Astrocyte (in vitro differentiated cells and primary cell): ENCODE data around the gene TTPAL.

ENCODE experiments used
- EZH2 ChIP-seq: IDR thresholded peaks from 2 replicates; pipeline ENCODE4 v1.6.1; 2012; ENCODE audit warnings: mild to moderate bottlenecking, low read length, inconsistent platforms; ENCODE audit not compliant: insufficient read depth
- TF ChIP-seq, protein P1 (sequence below): IDR thresholded peaks from 2 replicates; pipeline ENCODE4 v1.5.1; 2011; ENCODE audit warnings: low read depth, mild to moderate bottlenecking, inconsistent platforms, low read length, moderate library complexity; ENCODE audit not compliant: insufficient read depth

DNA sequence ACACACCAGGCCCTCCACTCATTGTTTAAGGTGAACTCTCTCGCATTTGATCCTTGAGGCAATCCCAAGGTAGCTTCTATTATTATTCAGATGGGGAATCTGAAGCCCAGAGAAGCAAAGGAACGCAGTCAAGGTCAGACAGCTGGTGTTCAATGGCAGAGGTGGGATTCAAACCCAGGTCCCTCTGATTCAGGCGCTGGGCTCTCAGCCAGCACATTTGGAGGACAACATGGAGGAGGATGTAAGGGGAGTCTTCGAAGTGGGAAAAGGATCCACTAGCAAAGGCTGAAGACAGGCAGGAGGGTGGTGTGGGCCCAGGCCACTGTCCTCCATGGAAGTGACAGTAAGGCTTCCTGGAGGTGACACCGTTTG, 13.9 kb upstream of the TTPAL start:
- TF ChIP-seq, protein P1, sequence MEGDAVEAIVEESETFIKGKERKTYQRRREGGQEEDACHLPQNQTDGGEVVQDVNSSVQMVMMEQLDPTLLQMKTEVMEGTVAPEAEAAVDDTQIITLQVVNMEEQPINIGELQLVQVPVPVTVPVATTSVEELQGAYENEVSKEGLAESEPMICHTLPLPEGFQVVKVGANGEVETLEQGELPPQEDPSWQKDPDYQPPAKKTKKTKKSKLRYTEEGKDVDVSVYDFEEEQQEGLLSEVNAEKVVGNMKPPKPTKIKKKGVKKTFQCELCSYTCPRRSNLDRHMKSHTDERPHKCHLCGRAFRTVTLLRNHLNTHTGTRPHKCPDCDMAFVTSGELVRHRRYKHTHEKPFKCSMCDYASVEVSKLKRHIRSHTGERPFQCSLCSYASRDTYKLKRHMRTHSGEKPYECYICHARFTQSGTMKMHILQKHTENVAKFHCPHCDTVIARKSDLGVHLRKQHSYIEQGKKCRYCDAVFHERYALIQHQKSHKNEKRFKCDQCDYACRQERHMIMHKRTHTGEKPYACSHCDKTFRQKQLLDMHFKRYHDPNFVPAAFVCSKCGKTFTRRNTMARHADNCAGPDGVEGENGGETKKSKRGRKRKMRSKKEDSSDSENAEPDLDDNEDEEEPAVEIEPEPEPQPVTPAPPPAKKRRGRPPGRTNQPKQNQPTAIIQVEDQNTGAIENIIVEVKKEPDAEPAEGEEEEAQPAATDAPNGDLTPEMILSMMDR = no peak
- TF ChIP-seq EZH2 = no peak
